RWPE2 (cell line): ENCODE results near the gene MAP7D1.
"Not testable (repeated sequence)": the region's sequence is repeated elsewhere in the genome, so short reads cannot be mapped to it uniquely, and the experiment has no call there.

Experiments
- ATAC-seq: fragments of 200-7000 bp; cut with Tn5 transposase; 3 replicates; pipeline ENCODE4 v1.9.1; 2021; ENCODE audit warnings: low read depth
- DNase-seq: peaks from one replicate; pipeline ENCODE4 v3.0.0-alpha.2; 2020; ENCODE audit warnings: low spot score
- H3K27ac ChIP-seq: fragments of 450-650 bp; 2 replicates; pipeline ENCODE4 v1.5.1; 2017; ENCODE audit warnings: mild to moderate bottlenecking; ENCODE audit not compliant: poor library complexity, severe bottlenecking
- H3K27me3 ChIP-seq: fragments of 250-450 bp; sonication (Bioruptor Pico); 2 replicates; pipeline ENCODE4 v1.5.1; 2021; ENCODE audit warnings: mild to moderate bottlenecking, moderate library complexity; ENCODE audit not compliant: insufficient read depth, poor library complexity, severe bottlenecking
- H3K36me3 ChIP-seq: fragments of 250-450 bp; sonication (Bioruptor Pico); 2 replicates; pipeline ENCODE4 v1.5.1; 2020; ENCODE audit warnings: low read depth, mild to moderate bottlenecking, moderate library complexity
- H3K4me1 ChIP-seq: fragments of 250-450 bp; sonication (Bioruptor Pico); 2 replicates; pipeline ENCODE4 v1.5.1; 2021; ENCODE audit warnings: mild to moderate bottlenecking, moderate library complexity; ENCODE audit not compliant: insufficient read depth, poor library complexity, severe bottlenecking
- H3K4me3 ChIP-seq: fragments of 250-450 bp; sonication (Bioruptor Pico); 2 replicates; pipeline ENCODE4 v1.5.1; 2021; ENCODE audit warnings: mild to moderate bottlenecking, moderate library complexity; ENCODE audit not compliant: severe bottlenecking
- H3K9me3 ChIP-seq: fragments of 250-450 bp; sonication (Bioruptor Pico); 2 replicates; pipeline ENCODE4 v1.5.1; 2021; ENCODE audit warnings: mild to moderate bottlenecking, moderate library complexity; ENCODE audit not compliant: severe bottlenecking
- CTCF ChIP-seq: fragments of 450-650 bp; IDR thresholded peaks from one replicate; pipeline ENCODE4 v1.5.1; 2017; ENCODE audit warnings: mild to moderate bottlenecking, moderate library complexity; ENCODE audit not compliant: poor library complexity, severe bottlenecking

The MAP7D1 gene

GRCh38 chr1:36223996-36224536, 68.1 kb downstream of the MAP7D1 start, which contains the start of gene THRAP3:
Gene THRAP3 (plus strand): TSS chr1:36224443. CDS start chr1:36282564, 58,121 bp downstream.
- no peaks in the 10 kb centered on the region for H3K27me3 ChIP-seq
- peaks cover 39% of the 10 kb centered on the region for H3K36me3 ChIP-seq
- H3K4me3 ChIP-seq = peak within 1 kb of the TSS; percentile 71
- TF ChIP-seq CTCF = no peak
- ATAC-seq (peak; percentile 94), DNase-seq (peak; percentile 98)
- peak within 1 kb of the TSS; percentile 79 for H3K27ac ChIP-seq
- H3K4me1 ChIP-seq = peaks cover 17% of the 10 kb centered on the region
- H3K9me3 ChIP-seq = no peaks in the 10 kb centered on the region

GRCh38 chr1:36224537-36225282, 68.8 kb downstream of the MAP7D1 start:
- peaks cover 46% of the 10 kb centered on the region for H3K36me3 ChIP-seq
- ATAC-seq = peak; percentile 76
- peak overlapping the region; percentile 79 for H3K27ac ChIP-seq
- H3K4me1 ChIP-seq = peaks cover 17% of the 10 kb centered on the region
- TF ChIP-seq CTCF = peak; percentile 43
- DNase-seq = peak; percentile 77
- H3K27me3 ChIP-seq = no peaks in the 10 kb centered on the region
- peak overlapping the region; percentile 71 for H3K4me3 ChIP-seq
- H3K9me3 ChIP-seq = no peaks in the 10 kb centered on the region

DNA sequence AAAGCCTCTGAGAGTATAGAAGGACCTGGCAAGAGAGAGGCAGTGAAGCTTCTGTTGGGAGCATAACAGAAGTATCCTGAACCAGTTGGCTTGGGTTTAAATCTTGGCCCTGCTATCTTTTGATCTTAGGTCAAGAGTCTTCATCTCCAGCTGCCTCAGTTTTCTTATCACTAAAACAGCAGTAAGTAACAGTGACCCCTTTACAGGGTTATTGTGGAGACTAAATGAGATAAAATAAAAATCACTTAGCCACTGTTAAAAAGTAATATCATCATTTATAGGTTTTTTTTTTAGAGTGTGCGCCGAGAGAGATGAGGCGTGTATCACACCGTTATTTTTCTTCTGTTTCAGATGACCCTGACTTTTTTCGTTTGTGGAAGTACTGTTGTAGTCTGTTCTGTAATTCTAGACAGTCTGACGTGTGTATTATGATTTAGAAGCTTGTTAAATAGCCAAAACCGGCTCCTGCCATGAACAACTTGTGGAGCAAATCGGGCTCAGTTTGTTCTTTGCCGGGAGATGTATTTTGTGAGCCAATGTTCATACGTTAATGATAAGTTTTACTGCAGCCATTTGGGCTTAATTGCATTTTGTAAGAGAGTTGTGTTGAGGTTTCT, 69.4 kb downstream of the MAP7D1 start:
- Histone ChIP-seq H3K4me1 (peaks cover 17% of the 10 kb centered on the region), H3K27ac (peak overlapping the region; percentile 79), H3K27me3 (no peaks in the 10 kb centered on the region), H3K9me3 (no peaks in the 10 kb centered on the region), H3K4me3 (peak overlapping the region; percentile 71), H3K36me3 (peaks cover 53% of the 10 kb centered on the region)
- TF ChIP-seq CTCF = no peak
- no peak for ATAC-seq
- no peak for DNase-seq

GRCh38 chr1:36230279-36230678, 74.3 kb downstream of the MAP7D1 start:
- H3K9me3 ChIP-seq, H3K27ac ChIP-seq, H3K27me3 ChIP-seq, DNase-seq, ATAC-seq, H3K4me3 ChIP-seq: not testable (repeated sequence)
- Histone ChIP-seq H3K4me1 (peaks cover 11% of the 10 kb centered on the region), H3K36me3 (peaks cover 96% of the 10 kb centered on the region)
